Posterior vena cava (tissue), 2 donors: ENCODE measurements around the gene IMMP2L. TPM values are rescaled to one million over a fixed set of nuclear protein-coding genes. Genes with fewer than 3 reads are reported as not detected.

Experiments
- DNase-seq: peaks from one replicate; pipeline ENCODE4 v3.0.0-alpha.2; 2020; ENCODE audit warnings: low spot score
- intact Hi-C, 2 donors: fragments of 100-400 bp; cut with DNase I; formaldehyde crosslinking; loops; one replicate each; pipeline versions ENCODE4 v1.14.1 to v1.14.2; 2022 to 2023
- total RNA-seq, 2 donors: library from RNA; stranded (reverse); fragmentation: NEBNext Ultra II Directional; extraction: Animal tissue kit (Norgen Biotek cat#: 25700); gene quantifications; one replicate each; pipeline ENCODE4 v1.2.1, GENCODE V29; 2021
- donor health status: DM: yes; HTN: yes; CAD: no.
- donor health status: DM: yes; HTN: yes; CAD: no.

IMMP2L gene
- total RNA-seq, 2 donors from 2014 or later, result 15.9 to 20.5 TPM

DNA sequence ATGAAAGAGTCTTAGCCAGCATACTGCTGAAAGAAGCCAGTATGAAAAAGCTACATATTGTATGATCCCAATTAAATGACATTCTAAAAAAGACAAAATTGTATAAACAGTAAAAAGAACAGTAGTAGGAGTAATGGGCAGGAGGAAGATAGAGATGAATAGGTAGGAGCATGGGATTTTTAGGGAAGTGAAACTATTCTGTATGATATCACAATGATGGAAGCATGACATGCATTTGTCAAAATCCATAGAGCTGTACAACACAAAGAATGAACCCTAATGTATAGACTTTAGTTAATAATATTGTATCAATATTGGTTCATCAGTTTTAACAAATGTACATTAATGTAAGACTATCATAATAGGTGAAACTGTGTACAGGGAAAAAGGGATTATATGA lies 147.9 kb downstream of the IMMP2L start:
- no peak for DNase-seq
- intact Hi-C loops, result no loop called here

DNA sequence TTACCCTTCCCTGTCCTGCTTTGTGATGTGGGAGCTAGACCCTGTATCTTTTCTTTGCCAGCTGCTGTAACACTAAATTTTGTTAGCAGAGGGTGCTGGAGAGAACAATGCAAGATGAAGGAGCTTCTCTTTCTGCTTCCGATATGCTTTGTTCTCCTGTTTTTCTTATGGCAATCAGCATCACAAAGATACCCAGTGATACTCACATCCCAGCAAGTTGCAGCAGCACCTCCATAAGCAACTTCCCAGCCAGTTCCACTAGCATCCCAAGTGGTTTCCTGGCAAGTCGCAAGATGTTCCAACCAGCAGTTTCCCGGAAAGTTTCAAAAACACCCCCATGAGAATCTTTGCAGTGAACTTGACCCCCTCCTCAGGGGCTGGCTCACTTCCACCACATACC lies 148.6 kb downstream of the IMMP2L start:
- intact Hi-C loops, result no loop called here
- no peak for DNase-seq

DNA sequence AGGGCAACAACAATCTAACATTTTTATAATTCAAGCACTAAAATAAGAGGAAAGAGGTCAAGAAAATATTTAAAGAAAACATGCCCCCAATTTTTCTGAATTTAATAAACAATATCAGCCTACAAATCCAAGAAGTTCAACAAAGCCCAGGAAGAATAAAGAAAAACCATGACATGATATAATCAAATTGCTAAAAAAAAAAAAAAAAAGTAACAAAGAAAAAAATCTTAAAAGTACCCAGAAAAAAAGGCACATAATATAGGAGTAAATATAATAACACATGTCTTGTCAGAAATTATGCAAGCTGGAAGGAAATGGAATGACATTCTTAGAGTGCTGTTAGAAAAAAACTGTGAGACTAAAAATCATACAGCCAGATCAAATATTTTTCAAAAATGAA lies 151.4 kb downstream of the IMMP2L start:
- intact Hi-C loops, result no loop called here
- DNase-seq, result no peak

DNA sequence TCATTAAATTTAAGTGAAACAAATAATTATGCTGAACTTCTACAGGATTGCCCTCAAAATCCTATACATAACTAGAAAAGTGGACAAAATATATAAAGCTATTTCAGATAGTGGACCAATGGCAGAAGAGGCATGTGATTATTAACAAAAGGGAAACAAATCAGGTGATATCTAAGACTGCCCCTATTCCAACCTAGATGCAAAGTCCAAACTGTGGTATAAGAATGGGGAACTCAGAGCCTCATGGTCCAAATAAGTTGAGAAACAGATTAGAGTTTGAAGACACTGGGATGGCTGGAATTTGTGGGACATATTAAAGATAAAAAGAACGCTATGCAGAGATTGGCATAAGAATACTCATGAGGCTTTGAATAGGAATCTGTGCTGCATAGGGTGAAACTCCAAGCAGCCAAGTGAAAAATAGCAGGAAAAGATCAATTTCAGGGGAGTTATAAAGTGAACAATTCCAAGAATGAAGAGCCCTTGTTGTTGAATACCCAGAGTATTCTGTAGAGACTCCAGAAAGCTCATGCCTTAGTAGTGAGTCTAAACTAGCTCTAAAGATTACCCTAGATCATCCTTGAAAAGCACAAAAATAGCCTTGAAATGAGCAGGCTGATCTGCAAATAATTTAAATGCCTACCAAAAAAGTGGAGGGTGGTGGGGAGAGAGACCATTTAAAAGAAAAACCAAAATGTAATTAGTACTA lies 152.4 kb downstream of the IMMP2L start:
- intact Hi-C loops, result no loop called here
- DNase-seq, result no peak

DNA sequence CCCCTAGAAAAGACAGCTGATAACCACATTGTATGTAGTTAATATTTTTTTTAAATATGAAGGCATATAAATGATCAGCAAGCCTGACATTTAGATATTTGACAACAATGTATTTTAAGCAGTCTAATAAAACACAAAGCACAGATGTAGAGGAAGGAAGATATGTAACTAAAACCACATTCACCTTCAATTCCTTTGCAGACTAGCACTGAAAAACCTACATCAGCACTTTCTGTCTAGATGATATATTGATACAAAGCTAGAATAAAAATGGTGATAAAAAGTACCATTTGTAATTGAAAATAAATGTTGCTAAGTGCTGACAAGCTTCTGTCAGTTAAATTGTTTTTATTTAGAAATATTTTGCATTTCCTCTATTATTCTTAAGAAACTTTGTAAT lies 153.6 kb downstream of the IMMP2L start:
- intact Hi-C loops, result no loop called here
- DNase-seq, result no peak

DNA sequence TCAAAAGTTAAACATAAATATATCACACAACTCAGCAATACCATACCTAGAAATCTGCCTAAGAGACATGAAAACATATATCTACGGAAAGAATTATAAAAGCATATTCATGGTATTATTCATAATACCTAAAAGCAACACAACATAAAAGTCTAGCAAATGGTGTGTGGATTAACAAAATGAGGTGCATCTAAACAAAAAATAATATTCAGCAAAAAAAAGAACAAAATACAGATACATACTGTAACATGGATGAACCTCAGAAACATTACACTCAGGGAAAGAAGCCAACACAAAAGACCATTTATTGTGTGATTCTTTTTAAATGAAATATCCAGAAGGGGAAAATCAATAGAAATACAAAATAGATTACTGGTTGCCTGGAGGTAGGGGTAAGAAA lies 155.0 kb downstream of the IMMP2L start:
- no peak for DNase-seq
- intact Hi-C loops, result no loop called here

DNA sequence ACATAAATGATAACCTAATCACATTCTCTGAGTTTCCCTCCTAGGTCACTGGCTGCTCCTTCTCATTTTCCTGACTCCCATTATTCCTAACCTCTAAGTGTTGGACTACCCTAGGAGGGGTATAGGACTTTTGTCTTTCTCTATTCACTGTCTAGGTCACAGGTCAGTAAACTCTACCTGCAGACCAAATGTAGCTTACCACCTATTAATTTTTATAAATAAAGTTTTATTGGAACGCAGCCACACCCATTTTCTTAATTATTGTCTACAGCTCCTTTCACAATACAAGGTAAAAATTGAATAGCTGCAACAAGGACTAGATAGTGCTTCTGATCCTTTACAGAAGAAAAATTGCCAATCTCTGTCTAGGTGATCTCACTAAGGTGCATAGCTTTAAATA lies 156.7 kb downstream of the IMMP2L start:
- DNase-seq, result no peak
- intact Hi-C loops, result no loop called here

DNA sequence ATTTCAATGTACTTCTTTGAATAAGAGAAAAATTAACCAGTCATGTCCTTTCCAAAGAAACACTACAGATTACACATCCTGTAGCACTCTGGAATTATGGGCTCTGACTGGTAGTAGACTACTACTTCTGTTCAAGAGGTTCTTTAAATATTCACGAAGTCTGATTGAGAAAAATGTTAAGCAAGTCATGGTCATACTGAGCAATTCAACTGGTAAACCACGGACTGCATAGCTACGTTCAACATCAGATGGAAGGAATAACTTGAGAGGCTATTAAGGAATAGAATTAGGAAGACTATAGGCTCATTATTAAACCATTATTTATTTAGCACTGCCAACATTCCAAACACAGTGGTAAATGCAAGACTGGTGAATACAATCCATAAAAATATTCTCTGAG lies 160.8 kb downstream of the IMMP2L start:
- no peak for DNase-seq
- intact Hi-C loops, result no loop called here

DNA sequence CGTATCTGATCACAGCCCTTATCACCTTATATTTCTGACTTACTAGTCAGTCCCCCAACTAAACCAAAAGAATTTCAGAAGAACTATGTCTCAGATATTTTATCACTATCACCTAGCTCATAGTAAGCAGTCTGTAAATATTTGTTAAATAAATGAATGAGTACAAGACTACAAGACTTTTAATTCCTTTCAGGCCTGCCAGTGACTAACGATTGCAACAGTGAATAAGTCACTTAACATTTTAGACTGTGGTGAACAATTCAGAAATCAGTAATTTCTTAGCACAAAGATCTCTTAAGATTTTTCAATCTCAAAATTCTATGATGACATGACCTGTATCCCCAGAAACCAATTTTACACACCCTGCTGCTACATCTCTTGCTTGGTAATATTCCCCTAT lies 162.2 kb downstream of the IMMP2L start:
- intact Hi-C loops, result no loop called here

DNA sequence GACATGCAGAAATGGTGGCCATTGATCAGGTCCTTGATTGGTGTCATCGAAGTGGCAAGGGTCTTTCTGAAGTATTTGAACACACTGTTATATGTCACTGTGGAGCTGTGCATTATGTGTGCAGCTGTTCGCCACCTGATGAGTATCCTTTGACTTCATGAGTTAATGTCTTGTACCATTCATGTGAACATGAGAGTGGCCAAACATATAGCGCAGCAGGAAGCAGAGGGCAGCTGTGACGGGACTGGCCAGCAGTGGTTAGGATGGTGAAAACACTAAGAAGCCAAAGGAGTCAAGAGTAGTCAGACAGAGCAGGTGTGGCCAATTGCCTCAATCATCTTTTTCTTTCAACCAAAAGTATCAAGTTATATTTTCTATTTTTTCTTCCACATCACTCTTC lies 167.4 kb downstream of the IMMP2L start:
- DNase-seq, result no peak
- intact Hi-C loops, result no loop called here

More for the DNA sequence above, 162.2 kb downstream of the IMMP2L start:
- DNase-seq, result no peak

DNA sequence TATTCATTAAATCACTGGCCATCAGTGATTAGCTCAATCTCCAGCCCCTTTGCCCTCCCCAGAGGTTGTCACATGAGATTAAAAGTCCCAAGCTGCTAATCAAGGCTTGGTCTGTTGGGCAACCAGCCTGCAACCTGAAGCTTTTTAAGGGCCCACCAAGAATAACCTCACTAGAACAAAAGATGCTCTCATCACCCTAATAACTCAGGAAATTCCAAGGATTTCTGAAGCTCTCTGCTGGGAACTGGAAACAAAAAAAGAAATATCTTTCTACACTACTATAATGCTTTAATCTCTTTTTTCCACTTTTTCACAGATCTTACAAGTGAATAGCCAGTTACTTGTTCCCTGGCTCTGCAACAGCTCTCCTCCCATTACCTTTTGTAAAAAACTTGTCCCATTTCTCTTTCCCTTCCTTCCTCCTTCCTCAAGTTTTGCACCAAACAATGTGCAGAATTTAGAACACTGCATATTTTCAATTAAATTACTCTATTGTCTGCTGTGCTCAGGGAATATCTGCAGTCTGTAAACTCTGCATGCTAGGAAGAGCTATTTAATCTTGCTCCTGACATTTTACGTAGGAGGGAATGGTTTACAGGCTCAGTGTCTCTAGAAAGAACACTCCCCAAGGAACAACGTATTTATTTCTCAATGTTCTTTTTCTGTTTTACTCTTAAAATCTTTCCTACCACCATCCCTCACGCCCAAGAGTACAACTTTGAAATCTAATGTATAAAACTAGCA lies 169.1 kb downstream of the IMMP2L start:
- intact Hi-C loops, result no loop called here
- DNase-seq, result no peak

DNA sequence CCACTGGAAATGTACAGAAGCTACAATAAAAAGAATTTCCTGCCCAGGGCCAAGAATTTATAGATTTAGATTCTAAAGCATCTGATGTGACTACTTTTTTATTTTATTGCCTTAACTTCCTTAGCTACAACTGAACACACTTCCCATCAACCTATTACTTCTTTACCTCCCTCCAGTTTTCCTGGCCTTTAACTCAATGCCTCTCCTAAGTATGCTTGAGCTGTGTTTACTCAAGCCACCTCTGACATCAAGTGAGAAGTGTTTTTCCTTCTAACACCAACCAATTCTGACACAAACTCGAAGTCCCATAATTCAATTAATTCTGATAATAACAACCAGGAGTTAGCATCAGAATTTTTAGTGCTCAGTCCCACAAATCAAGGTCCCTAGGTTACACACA lies 170.0 kb downstream of the IMMP2L start:
- no peak for DNase-seq
- intact Hi-C loops, result no loop called here

DNA sequence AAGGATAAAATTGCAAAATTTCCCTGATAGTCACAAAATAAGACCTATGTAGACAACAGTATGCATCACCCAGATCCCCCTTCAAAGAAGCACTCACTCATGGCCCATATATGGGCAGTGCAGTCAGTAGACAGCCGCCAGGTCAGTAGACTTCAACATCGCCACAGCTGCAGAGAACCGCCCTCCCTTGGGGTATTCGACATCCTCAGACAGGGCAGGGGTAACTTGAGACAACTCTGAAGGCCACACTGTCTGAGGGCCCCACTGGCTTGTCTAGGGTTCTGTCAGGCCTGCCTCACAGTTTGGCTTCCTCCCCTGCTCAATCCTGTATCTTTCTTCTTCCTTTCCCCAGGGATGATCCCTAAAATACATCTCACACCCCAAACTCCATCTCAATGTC lies 172.3 kb downstream of the IMMP2L start:
- intact Hi-C loops, result no loop called here
- DNase-seq, result no peak

DNA sequence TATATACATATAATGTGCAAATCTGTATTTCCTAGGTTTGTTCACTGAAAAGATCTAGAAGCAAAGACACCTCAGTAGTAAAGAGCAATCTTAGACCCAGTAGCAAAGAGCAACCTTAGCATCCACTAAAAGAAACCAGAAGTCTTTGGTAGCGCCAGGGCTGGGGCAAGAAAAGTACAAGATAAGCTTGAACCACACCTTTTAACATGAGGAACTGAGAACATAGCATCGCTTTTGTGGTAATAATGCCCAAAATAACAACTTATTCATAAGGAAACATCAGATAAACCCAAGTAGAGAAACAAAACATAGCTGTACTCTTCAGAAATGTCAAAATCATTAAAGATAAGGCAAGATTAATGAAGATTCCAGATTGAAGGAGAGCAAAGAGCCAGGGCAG lies 173.4 kb downstream of the IMMP2L start:
- DNase-seq, result no peak
- intact Hi-C loops, result no loop called here

DNA sequence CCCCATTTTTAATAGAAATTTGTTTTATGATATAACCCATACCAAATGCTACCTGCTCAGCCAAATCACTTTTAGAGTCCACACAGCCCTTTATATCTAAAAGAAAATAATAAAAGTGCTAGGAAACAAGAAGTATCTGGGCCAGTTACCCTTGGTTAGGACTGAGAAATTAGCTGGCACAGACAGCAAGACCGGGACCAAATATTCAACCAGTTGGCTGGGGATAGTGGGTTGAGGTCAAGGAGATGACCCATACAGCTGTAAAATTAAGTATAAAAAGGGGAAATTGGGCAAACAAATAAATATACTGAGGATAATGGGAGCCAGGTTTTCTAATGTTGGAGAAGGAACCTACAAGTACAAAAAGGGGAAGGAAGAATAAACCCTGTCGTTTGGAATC lies 174.3 kb downstream of the IMMP2L start:
- no peak for DNase-seq
- intact Hi-C loops, result no loop called here

DNA sequence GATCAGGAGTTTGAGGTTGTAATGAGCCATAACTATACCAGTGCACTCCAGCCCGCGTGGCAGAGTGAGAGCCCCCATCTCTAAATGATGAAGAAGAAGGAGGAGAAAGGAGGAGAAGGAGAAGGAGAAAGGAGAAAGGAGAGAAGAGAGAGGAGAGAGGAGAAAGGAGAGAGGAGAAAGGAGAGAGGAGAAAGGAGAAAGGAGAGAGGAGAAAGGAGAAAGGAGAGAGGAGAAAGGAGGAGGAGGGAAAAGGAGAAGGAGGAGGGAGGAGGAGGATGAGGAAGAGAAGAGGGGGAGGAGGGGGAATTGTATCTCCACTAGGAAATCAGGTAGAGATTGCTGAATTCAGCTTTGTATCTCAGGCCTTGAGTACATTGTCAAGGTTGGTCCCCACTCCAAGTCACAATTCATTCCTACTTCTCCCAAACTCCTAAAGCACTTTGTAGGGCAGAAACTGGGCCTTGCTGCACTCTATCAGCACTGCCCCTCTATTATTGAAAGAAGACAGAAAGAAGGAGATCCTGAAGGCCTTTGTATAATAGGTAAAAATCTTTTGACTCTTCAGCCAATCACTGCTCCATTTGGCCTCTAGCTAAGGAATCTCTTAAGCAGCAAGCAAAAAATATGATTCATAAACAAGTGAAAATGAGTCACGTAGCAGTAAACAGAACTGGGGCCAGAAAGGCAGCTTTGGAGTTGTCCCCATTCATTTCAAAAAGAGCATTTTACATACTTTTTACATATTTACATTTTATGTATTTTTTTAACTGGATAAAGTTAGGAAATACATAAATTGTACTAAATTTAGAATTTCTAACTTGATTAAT lies 178.0 kb downstream of the IMMP2L start:
- DNase-seq, result no peak

DNA sequence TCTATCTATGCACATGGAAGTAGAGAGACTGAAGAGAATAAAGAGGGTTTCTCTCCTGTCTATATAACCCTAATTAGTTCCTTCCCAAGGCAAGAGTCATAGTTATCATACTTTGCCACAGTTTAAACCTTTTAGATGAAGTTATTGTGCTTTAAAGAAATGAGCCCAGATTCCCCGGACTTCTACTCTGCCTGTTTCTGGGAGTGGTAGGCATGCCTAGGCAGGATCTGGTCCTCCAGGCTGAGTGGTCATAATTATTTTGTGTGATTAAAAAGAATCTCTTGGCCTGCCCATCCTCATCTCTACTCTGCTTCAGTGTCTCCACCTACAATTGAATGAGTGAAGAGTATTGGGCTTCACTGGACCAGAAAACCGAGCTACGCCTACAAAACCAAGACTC lies 179.2 kb downstream of the IMMP2L start:
- no peak for DNase-seq
- intact Hi-C loops, result no loop called here

More for the DNA sequence above, 178.0 kb downstream of the IMMP2L start:
- intact Hi-C loops, result no loop called here

DNA sequence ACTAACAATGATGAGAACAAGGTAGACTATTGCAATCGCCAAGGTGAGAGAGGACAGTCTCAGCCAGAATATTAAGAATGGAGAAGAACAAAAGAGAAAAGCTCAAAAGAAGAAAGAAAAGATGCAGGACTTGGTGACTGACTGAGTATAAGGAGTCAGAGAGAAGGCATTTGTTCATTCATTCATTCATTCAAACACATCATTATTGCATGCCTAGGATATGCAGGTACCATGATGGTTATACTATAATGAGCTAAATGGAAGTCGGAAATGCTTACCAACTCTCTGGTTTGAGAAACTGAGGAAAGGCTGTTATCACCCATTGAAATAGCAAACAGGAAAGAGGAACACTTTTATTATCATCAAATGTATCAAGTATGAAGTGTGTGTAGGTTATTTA lies 180.7 kb downstream of the IMMP2L start:
- intact Hi-C loops, result no loop called here
- DNase-seq, result no peak

DNA sequence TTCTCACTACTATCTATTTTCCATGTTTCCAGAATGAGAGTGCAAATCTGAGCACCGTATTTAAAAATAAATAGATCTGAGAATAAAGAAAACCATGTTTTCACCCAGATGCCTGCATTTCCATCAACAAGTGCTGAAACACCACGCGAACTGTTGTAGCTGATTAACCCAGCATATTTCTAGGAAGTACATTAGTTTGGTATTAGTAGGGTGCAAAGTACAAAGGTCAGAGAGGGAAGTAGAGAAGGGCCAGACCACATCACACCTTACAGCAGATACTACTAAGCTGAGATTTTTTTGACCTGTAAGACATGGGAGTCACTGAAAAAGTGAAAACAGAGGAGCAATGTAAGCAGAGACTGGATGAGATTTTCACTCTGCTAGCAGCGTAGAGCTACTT lies 181.3 kb downstream of the IMMP2L start:
- intact Hi-C loops, result no loop called here

DNA sequence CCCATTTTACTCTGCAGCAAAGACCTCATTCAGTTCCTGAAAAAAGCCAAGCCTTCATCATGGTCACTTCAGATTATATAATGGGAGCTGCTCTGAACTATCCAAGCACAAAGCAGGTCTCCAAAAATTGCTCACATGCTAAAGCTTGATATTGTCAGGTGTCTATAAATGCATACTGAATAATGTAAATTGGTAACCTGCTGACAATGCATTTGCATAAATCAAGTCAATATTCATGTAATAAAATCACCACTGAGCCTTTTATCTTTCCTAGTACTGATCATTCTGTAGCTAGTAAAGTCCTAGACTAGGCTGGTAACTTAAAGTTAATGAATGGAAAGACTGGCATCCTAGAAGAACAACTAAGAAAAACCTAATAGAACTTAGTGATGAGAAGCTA lies 188.3 kb downstream of the IMMP2L start:
- intact Hi-C loops, result no loop called here
- no peak for DNase-seq

More for the DNA sequence above, 181.3 kb downstream of the IMMP2L start:
- no peak for DNase-seq
